NCI-H2029 (cell line): ENCODE measurements around the gene CEP250.
"Not testable (repeated sequence)": the region's sequence is repeated elsewhere in the genome, so short reads cannot be mapped to it uniquely, and the experiment has no call there.

Source experiments
- DNase-seq: peaks from one replicate; lab custom pipeline; 2025; lab: John Stamatoyannopoulos, UW

Gene CEP250

DNA sequence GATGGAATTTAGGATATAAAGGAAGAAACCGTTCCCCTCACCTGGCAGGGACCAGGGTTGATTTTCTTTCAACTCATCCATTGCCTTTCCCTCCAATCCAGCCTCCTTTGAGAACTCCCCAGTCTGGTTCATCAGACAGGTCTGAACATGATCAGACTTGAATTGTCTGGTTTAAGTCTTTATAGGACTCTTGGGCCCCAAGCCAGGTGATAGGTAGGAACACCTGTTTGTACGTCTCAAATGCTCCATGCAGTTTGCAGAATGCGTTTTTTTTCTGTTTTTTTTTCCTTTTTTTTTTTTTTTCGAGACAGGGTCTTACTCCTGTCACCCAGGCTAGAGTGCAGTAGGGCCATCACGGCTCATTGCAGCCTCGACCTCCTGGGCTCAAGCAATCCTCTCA is 4.1 kb upstream of the CEP250 start:
- peak; percentile 81 for DNase-seq

GRCh38 chr20:35453647-35454046 is 1.8 kb upstream of the CEP250 start:
- DNase-seq: no peak

- not testable (repeated sequence) for DNase-seq
Measured at GRCh38 chr20:35456700-35457099, 1.3 kb downstream of the CEP250 start.

DNA sequence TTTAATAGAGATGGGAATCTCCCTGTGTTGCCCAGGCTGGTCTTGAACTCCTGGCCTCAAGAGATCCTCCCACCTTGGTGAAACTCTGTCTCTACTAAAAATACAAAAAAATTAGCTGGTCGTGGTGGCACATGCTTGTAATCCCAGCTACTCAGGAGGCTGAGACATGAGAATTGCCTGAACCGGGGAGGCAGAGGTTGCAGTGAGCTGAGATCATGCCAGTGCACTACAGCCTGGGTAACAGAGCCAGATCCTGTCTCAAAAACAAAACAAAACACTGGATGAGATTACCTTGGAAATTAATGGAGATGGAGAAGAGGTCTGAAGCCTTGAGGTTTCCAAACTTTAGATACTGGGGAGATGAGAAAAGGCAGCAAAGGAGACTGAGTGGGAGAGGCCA is 2.1 kb downstream of the CEP250 start:
- DNase-seq: not testable (repeated sequence)

- no peak for DNase-seq
Measured at GRCh38 chr20:35458388-35458787, 3.0 kb downstream of the CEP250 start.

GRCh38 chr20:35461620-35462019 is 6.2 kb downstream of the CEP250 start:
- peak; percentile 40 for DNase-seq

- DNase-seq: peak; percentile 46
Measured at GRCh38 chr20:35462351-35462750, 7.0 kb downstream of the CEP250 start.

DNA sequence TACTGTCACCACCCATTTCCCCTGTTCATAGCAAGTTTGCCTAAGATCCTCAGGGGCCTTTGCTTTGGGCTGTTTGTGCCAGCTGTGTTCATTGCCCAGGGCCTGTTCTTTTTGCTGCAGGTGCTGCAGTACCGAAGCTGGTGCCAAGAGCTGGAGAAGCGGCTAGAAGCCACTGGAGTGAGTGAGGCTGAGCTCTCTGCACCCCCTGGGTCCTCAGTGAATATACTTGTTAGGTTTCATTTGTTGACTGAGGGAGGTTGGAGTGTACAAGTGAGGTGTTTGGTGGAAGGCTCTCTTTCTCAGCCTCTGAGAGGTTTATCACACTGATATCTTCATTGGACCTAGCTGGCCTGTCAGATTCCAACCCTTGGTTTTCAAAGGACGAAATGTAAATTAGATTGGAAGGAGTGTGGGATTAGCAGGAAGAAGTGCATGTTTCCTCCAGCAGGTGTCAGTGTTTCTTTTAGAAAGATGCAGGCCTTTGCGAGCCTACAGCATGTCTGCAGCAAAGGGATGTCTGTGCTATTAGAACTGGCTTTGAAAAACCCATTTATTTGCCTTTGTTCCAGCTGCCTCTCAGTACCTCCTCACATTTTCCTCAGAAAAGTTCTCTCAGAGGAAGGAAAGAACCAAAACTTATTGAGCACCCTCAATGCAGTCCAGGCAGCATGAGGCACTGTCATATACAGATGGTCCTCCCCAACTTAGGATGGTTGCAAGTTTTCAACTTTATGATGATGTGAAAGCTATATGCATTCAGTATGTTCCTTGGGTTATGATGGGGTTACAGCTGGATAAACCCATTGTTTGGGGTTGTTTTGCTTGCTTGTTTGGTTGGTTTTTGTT is 8.3 kb downstream of the CEP250 start:
- peak; percentile 35 for DNase-seq

GRCh38 chr20:35465976-35466375 is 10.6 kb downstream of the CEP250 start:
- DNase-seq: no peak

DNA sequence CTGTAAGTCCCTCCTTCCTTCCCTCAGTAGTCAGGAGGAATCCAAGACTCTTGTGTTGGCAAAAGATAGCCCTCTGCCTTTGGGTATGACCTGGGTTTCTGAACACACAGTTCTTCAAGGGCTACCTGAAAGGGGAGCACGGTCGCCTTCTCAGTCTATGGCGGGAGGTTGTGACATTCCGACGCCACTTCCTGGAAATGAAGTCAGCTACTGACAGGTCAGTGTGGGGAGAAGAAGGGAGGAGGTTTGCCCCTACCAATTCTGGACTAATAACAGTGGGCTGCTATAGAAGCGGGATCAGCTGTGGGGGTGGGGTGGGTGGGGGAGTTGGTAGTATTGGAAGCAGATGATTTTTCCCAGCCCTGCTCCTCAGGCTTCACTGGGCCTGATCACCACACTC is 11.5 kb downstream of the CEP250 start:
- DNase-seq: no peak

GRCh38 chr20:35467339-35468224 is 12.2 kb downstream of the CEP250 start:
- no peak for DNase-seq

GRCh38 chr20:35468671-35469334 is 13.4 kb downstream of the CEP250 start:
- DNase-seq: no peak

- DNase-seq: no peak
Measured at GRCh38 chr20:35472209-35472608, 16.8 kb downstream of the CEP250 start.

GRCh38 chr20:35473684-35474083 is 18.3 kb downstream of the CEP250 start:
- no peak for DNase-seq

GRCh38 chr20:35474303-35474871 is 19.0 kb downstream of the CEP250 start:
- no peak for DNase-seq

GRCh38 chr20:35476288-35476687 is 20.9 kb downstream of the CEP250 start:
- no peak for DNase-seq

GRCh38 chr20:35478804-35479472 is 23.5 kb downstream of the CEP250 start:
- DNase-seq: no peak

GRCh38 chr20:35479798-35480197 is 24.4 kb downstream of the CEP250 start:
- no peak for DNase-seq

GRCh38 chr20:35487479-35487878 is 32.1 kb downstream of the CEP250 start:
- no peak for DNase-seq

- DNase-seq: no peak
Measured at GRCh38 chr20:35489717-35490116, 34.3 kb downstream of the CEP250 start.

GRCh38 chr20:35490736-35491181 is 35.4 kb downstream of the CEP250 start:
- no peak for DNase-seq
